Measurements from ENCODE around the gene SOCS2.
"Not testable (repeated sequence)": the region's sequence is repeated elsewhere in the genome, so short reads cannot be mapped to it uniquely, and the experiment has no call there.

SOCS2 gene

GRCh38 chr12:93594766-93595311 lies 22.4 kb downstream of the SOCS2 start:
- no peak for DNase-seq

- DNase-seq: no peak
These were observed 22.9 kb downstream of the SOCS2 start for GRCh38 chr12:93595351-93595750.

GRCh38 chr12:93597608-93598007 lies 25.1 kb downstream of the SOCS2 start:
- no peak for DNase-seq

DNA sequence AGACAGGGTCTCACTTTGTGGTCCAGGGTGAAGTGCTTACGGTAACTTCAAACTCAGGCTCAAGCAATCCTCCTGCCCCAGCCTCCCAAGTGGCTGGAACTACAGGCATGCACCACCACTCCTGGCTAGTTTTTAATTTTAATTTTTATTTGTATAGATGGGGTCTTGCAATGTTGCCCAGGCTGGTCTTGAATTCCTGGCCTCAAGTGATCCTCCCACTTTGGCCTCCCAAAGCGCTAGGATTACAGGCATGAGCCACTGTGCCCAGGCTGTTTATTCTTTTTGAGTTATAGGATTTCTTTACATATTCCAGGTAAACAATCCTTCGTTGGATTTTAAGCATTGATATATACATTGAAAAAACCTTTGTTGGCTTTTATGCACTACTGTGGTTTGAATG lies 26.7 kb downstream of the SOCS2 start:
- DNase-seq: no peak

- DNase-seq: no peak
These were observed 29.1 kb downstream of the SOCS2 start for GRCh38 chr12:93601591-93601990.

DNA sequence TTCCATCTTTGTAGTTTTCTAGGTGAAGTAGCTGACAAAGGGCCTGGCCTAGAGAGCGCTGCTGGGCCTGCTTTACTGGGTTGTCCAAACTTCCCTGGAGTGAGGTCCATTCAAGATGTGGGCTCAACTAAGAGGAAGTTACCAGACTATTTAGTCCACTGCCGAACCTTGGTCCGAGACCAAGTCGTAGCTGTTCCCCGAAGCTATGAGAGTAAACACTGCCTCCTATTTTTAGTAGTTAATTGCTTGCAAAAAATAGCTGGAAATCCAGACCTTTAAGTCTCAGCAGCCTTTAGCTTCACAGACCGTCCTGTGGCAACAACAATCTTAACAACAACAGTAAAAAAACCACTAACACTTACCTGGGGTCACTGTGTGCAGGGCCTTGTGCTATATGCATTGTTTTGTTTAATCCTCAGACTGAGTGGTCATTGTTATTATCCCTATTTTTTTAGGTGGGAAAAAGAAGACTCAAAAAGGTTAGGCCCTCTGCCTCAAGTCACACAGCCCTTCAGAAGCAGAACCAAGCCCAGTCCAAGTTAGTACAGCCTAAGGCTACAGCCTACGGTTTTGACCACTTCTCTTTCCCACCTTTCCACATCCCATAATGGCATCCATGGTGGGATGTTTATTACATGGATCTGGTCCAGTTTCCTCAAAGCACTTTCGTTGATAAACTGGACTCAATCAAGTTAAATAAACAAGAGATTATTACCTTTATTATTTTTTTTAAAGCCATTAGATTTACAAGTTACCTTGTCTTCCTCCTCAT lies 30.6 kb downstream of the SOCS2 start:
- DNase-seq: peak; percentile 8 to 26

DNA sequence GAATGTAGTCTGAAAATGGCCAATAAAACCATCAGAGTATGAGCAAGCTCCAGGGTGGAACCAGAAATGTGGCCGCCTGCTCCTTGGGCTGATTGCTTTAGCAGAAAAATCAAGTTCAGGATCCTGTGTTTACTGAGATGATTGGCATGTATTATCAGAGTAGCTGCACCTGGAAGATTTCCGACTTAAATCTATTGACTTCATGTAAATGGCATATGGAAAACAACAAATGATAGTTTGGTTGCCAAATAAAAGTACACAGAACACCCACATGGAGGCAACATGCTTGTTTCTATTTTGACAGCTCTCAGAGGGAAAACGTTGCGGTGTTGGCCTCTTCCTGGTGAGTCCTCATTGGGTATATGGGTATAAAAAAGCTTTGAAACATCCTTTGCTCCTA lies 31.3 kb downstream of the SOCS2 start:
- DNase-seq: no peak

DNA sequence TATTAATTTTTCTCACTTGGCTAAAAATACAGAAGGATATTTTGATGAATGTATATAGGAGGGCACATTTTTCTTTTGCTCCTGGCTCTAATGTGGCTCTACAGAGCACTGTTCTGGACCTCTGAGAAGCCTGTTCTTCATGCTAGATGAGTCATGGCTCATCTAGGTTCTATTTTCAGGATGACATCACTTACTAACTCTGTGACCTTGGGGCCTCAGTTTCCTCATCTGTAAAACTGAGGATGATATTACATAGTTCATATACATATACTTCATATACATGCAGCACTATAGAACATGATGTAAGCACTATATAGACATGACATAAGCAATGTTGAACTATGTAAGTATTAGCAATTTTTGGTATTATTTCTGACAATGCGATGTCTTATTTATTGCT lies 35.8 kb downstream of the SOCS2 start:
- DNase-seq: no peak

GRCh38 chr12:93609281-93610192 lies 37.1 kb downstream of the SOCS2 start:
- DNase-seq: no peak

- DNase-seq: peak; percentile 25 to 33
These were observed 40.3 kb downstream of the SOCS2 start for GRCh38 chr12:93612776-93613175.

GRCh38 chr12:93614917-93615596 lies 42.6 kb downstream of the SOCS2 start:
- DNase-seq: no peak

GRCh38 chr12:93616584-93617101 lies 44.2 kb downstream of the SOCS2 start:
- DNase-seq: peak; percentile 78 to 81

DNA sequence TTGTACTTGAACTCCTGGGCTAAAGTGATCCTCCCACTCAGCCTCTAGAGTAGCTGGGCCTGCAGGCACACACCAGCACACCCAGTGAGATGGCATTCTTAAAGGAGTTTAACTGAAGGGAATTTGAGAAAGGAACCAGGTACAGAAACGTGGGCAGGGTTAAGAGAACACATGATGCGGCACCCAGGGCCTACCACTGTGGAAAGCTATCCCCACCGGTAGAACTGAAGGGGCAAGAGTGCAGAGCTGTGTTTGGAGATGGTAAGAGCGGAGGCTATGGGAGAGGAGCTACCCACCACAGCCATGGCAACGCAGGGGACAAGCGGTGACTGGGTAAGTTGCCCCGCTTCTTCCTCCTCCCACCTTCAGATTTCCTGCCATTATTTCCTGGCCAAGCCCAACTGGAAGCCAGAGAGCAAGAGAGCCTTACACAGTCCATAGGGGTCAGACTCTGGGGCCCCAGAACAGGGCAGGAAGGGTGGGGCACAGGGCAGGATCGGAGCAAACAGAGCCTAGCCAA lies 46.5 kb downstream of the SOCS2 start:
- DNase-seq: no peak

DNA sequence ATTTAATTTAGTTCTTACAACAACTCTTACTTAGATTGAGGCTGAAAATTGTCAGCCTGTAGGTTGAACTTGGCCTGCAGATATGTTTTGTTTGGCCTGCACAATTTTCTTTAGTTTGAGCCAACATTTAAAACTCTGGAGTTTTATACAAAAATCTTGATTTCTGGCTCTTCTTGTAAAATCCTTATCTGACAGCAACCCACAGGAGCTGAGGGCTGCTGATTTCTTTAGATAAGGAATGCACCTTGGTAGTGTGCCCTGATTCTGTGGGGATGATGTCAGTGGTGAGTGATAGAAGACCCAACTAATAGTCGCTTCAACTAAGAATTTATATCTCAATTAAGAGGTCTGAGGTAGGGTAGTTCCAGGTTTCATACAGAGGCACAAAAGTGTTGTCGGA lies 49.5 kb downstream of the SOCS2 start:
- no peak for DNase-seq

- no peak for DNase-seq
These were observed 50.0 kb downstream of the SOCS2 start for GRCh38 chr12:93622485-93622884.

- no peak for DNase-seq
These were observed 52.3 kb downstream of the SOCS2 start for GRCh38 chr12:93624595-93625294.

GRCh38 chr12:93625295-93625645 lies 52.8 kb downstream of the SOCS2 start:
- not testable (repeated sequence) for DNase-seq

DNA sequence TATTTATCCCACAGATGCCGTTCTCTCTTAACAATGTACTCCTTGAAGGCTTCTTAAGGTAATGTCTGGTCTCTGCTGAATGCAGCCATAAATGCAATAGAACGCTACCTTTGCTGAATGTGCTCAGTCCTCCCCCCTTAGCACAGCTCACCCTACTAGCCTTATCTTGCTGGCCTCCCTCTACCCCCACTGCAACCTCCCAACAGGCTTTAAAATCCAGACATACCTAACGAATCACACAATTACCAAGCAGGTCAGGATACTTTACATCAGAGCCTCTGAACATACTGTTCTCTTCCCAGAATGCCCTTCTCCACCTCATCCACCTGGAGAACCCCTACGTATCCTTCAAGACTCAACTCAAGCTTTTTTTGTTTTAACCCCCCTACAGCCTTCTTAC lies 53.7 kb downstream of the SOCS2 start:
- DNase-seq: no peak

All from inflammatory macrophage (primary cell).